Liver (tissue), 9 donors: ENCODE measurements around the gene PLCD3. TPM values are rescaled to one million over a fixed set of nuclear protein-coding genes. Genes with fewer than 3 reads are reported as not detected.

Experiments
- DNase-seq: peaks from one replicate; pipeline ENCODE4 v3.0.0-alpha.2; 2017; ENCODE audit warnings: low spot score
- H3K27ac ChIP-seq, 2 donors: one replicate each; pipeline ENCODE4 v1.7.0; 2013; ENCODE audit warnings: inconsistent platforms in 2 of 2, low read length in 2 of 2, control low read depth in 1 of 2, low read depth in 1 of 2, mild to moderate bottlenecking in 1 of 2
- H3K27me3 ChIP-seq, 4 donors: one replicate each; pipeline versions ENCODE4 v1.6.1 to v1.7.0; 2013; ENCODE audit warnings: low read length in 3 of 4, inconsistent platforms in 1 of 4, mild to moderate bottlenecking in 1 of 4, moderate library complexity in 1 of 4; ENCODE audit not compliant: control insufficient read depth in 4 of 4, insufficient read depth in 4 of 4
- H3K36me3 ChIP-seq, 4 donors: one replicate each; pipeline versions ENCODE4 v1.6.1 to v1.7.0; 2013; ENCODE audit warnings: low read length in 3 of 4, mild to moderate bottlenecking in 3 of 4, low read depth in 1 of 4, moderate library complexity in 1 of 4; ENCODE audit not compliant: control insufficient read depth in 4 of 4, insufficient read depth in 3 of 4
- H3K4me1 ChIP-seq, 4 donors: one replicate each; pipeline versions ENCODE4 v1.6.1 to v1.7.0; 2013; ENCODE audit warnings: low read length in 3 of 4, mild to moderate bottlenecking in 3 of 4, moderate library complexity in 1 of 4; ENCODE audit not compliant: control insufficient read depth in 4 of 4, insufficient read depth in 4 of 4
- H3K4me3 ChIP-seq, 3 donors: one replicate each; pipeline versions ENCODE4 v1.6.1 to v1.7.0; 2013; ENCODE audit warnings: low read length in 3 of 3, control low read depth in 1 of 3, low read depth in 1 of 3, mild to moderate bottlenecking in 1 of 3
- H3K9ac ChIP-seq, 2 donors: one replicate each; pipeline ENCODE4 v1.7.0; 2013; ENCODE audit warnings: low read length in 2 of 2, mild to moderate bottlenecking in 2 of 2, moderate library complexity in 2 of 2, control low read depth in 1 of 2, low read depth in 1 of 2
- H3K9me3 ChIP-seq, 4 donors: one replicate each; pipeline versions ENCODE4 v1.6.1 to v1.7.0; 2013; ENCODE audit warnings: low read length in 3 of 4; ENCODE audit not compliant: control insufficient read depth in 4 of 4
- ATF3 ChIP-seq: IDR thresholded peaks from 2 replicates; pipeline ENCODE4 v1.6.1; 2016; ENCODE audit warnings: antibody characterized with exemption
- EGR1 ChIP-seq, 2 donors: IDR thresholded peaks; 2 replicates each; pipeline ENCODE4 v1.6.1; 2016 to 2018; ENCODE audit warnings: antibody characterized with exemption in 2 of 2, low read depth in 2 of 2
- FOXA1 ChIP-seq: IDR thresholded peaks from 2 replicates; pipeline ENCODE4 v1.6.1; 2016; ENCODE audit warnings: antibody characterized with exemption
- FOXA2 ChIP-seq: IDR thresholded peaks from 2 replicates; pipeline ENCODE4 v1.6.1; 2016; ENCODE audit warnings: antibody characterized with exemption
- GABPA ChIP-seq, 2 donors: IDR thresholded peaks in 1 of 2; conservative IDR thresholded peaks in 1 of 2; 2 replicates each; pipeline ENCODE4 v1.6.1; 2016; ENCODE audit warnings: antibody characterized with exemption in 2 of 2, mild to moderate bottlenecking in 1 of 2, moderate library complexity in 1 of 2
- HNF4A ChIP-seq, 2 donors: conservative IDR thresholded peaks; 2 replicates each; pipeline ENCODE4 v1.6.1; 2016; ENCODE audit warnings: antibody characterized with exemption in 2 of 2, mild to moderate bottlenecking in 2 of 2
- JUND ChIP-seq, 2 donors: IDR thresholded peaks; 2 replicates each; pipeline ENCODE4 v1.6.1; 2016; ENCODE audit warnings: antibody characterized with exemption in 2 of 2
- MAX ChIP-seq: IDR thresholded peaks from 2 replicates; pipeline ENCODE4 v1.6.1; 2016; ENCODE audit warnings: antibody characterized with exemption
- NR2F2 ChIP-seq: IDR thresholded peaks from 2 replicates; pipeline ENCODE4 v1.6.1; 2016; ENCODE audit warnings: antibody characterized with exemption
- RAD21 ChIP-seq, 2 donors: IDR thresholded peaks; 2 replicates each; pipeline ENCODE4 v1.6.1; 2016; ENCODE audit warnings: antibody characterized with exemption in 2 of 2, mild to moderate bottlenecking in 2 of 2
- REST ChIP-seq: IDR thresholded peaks from 2 replicates; pipeline ENCODE4 v1.6.1; 2016; ENCODE audit warnings: antibody characterized with exemption, mild to moderate bottlenecking
- RXRA ChIP-seq, 2 donors: IDR thresholded peaks; 2 replicates each; pipeline ENCODE4 v1.6.1; 2017 to 2018; ENCODE audit warnings: antibody characterized with exemption in 2 of 2, mild to moderate bottlenecking in 1 of 2
- SP1 ChIP-seq: IDR thresholded peaks from 2 replicates; pipeline ENCODE4 v1.6.1; 2018; ENCODE audit warnings: antibody characterized with exemption, mild to moderate bottlenecking
- TAF1 ChIP-seq: conservative IDR thresholded peaks from 2 replicates; pipeline ENCODE4 v1.6.1; 2016; ENCODE audit warnings: antibody characterized with exemption, mild to moderate bottlenecking
- YY1 ChIP-seq: IDR thresholded peaks from 2 replicates; pipeline ENCODE4 v1.6.1; 2016; ENCODE audit warnings: antibody characterized with exemption, mild to moderate bottlenecking
- WGBS: extraction: QIAGEN DNeasy Blood & Tissue Kit; methylation state at CpG from one replicate; pipeline ENCODE4 v1.1.7; 2013; 5-methylcytosine and 5-hydroxymethylcytosine counted together
- polyA plus RNA-seq, 2 donors: library from polyadenylated mRNA; stranded (reverse) in 1 of 2; unstranded in 1 of 2; fragments of 200-250 nt in 1 of 2; fragments of >200 nt in 1 of 2; fragmentation: Nextera tagmentation in 1 of 2; extraction: Ambion mirVana in 1 of 2; gene quantifications; one replicate each; pipeline versions ENCODE4 v1.2.1 to v1.2.3, GENCODE V29; 2013 to 2015
- total RNA-seq, 2 donors: library from RNA; depleted of rRNA; stranded (reverse); fragments of >200 nt; gene quantifications; one replicate each; pipeline ENCODE4 v1.2.3, GENCODE V29; 2014
- donor health status: healthy.
- donor health status: healthy.
- donor health status: healthy.
- donor health status: healthy.
- donor health status: healthy.

Gene PLCD3
- total and polyA plus RNA-seq, 4 donors = 0.28 to 2.3 (median 1.4) TPM

- 95% methylated on average over 20 of the region's 20 CpGs for WGBS
These were observed 14.3 kb downstream of the PLCD3 start for GRCh38 chr17:45117848-45118646.

GRCh38 chr17:45117334-45117733, 15.0 kb downstream of the PLCD3 start:
- H3K27ac ChIP-seq = no peak overlapping the region
- no peaks in the 10 kb centered on the region for H3K27me3 ChIP-seq
- H3K4me1 ChIP-seq = peaks cover 0 to 3% (median 0%) of the 10 kb centered on the region in 4 donors
- no peak for DNase-seq
- H3K9ac ChIP-seq = no peak overlapping the region
- TF ChIP-seq GABPA (IDR thresholded peaks at IDR 0.05 in 1 of 2, conservative IDR thresholded peaks at IDR 0.05 in 1 of 2) = no peak
- no peak for TF ChIP-seq RAD21 (IDR thresholded peaks at IDR 0.05)
- no peak for TF ChIP-seq YY1
- TF ChIP-seq HNF4A (conservative IDR thresholded peaks at IDR 0.05) = no peak
- no peak for TF ChIP-seq REST
- TF ChIP-seq NR2F2 = no peak
- TF ChIP-seq EGR1 (IDR thresholded peaks at IDR 0.05; ENCODE audit: low read depth in 2 of 2) = no peak
- no peak overlapping the region for H3K4me3 ChIP-seq
- no peaks in the 10 kb centered on the region for H3K9me3 ChIP-seq
- no peaks in the 10 kb centered on the region for H3K36me3 ChIP-seq
- 94% methylated on average over 4 of the region's 4 CpGs for WGBS

More at GRCh38 chr17:45117848-45118646, 14.3 kb downstream of the PLCD3 start:
- Histone ChIP-seq H3K9me3 (no peaks in the 10 kb centered on the region), H3K9ac (no peak overlapping the region), H3K27ac (no peak overlapping the region), H3K4me3 (no peak overlapping the region), H3K36me3 (no peaks in the 10 kb centered on the region), H3K4me1 (peaks cover 0 to 3% (median 0%) of the 10 kb centered on the region in 4 donors), H3K27me3 (no peaks in the 10 kb centered on the region)
- TF ChIP-seq HNF4A (conservative IDR thresholded peaks at IDR 0.05) (no peak), TAF1 (no peak), MAX (no peak), SP1 (no peak), ATF3 (no peak), REST (no peak), FOXA1 (no peak), NR2F2 (no peak), JUND (IDR thresholded peaks at IDR 0.05) (no peak), GABPA (IDR thresholded peaks at IDR 0.05 in 1 of 2, conservative IDR thresholded peaks at IDR 0.05 in 1 of 2) (no peak), FOXA2 (no peak), RXRA (IDR thresholded peaks at IDR 0.05) (no peak), RAD21 (IDR thresholded peaks at IDR 0.05) (no peak)
- no peak for DNase-seq
